Measurements from ENCODE around the gene C19orf53.
"Not testable (repeated sequence)": the region's sequence is repeated elsewhere in the genome, so short reads cannot be mapped to it uniquely, and the experiment has no call there.

Gene C19orf53

GRCh38 chr19:13761423-13761822 is 12.8 kb upstream of the C19orf53 start:
- H3K4me3 ChIP-seq (ENCODE audit: low read depth, low read length) = no peak overlapping the region
- no peak for DNase-seq (ENCODE audit: low read depth)

GRCh38 chr19:13762635-13763235 is 11.5 kb upstream of the C19orf53 start:
- no peak for DNase-seq (ENCODE audit: low read depth)
- no peak overlapping the region for H3K4me3 ChIP-seq (ENCODE audit: low read depth, low read length)

DNA sequence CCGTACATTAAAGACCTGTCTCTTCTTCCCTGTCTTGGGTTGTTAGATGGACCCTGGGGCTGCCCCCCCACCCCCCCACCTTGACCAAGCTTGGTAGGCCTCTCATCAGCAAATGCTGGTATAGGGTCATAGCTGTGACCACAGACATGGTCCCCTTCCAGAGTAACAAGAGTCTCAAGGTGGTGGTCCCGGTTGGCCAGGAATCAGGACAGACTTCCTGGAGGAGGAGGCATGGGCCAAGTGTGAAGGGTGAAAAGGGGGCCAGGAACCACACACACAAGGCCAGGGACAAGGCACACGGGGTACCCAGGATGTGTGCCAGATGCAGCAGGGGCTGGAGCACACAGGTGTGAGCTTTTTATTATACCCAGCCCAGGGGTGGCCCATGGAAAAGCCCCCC is 11.0 kb upstream of the C19orf53 start:
- DNase-seq (ENCODE audit: low read depth) = no peak
- no peak overlapping the region for H3K4me3 ChIP-seq (ENCODE audit: low read depth, low read length)

DNA sequence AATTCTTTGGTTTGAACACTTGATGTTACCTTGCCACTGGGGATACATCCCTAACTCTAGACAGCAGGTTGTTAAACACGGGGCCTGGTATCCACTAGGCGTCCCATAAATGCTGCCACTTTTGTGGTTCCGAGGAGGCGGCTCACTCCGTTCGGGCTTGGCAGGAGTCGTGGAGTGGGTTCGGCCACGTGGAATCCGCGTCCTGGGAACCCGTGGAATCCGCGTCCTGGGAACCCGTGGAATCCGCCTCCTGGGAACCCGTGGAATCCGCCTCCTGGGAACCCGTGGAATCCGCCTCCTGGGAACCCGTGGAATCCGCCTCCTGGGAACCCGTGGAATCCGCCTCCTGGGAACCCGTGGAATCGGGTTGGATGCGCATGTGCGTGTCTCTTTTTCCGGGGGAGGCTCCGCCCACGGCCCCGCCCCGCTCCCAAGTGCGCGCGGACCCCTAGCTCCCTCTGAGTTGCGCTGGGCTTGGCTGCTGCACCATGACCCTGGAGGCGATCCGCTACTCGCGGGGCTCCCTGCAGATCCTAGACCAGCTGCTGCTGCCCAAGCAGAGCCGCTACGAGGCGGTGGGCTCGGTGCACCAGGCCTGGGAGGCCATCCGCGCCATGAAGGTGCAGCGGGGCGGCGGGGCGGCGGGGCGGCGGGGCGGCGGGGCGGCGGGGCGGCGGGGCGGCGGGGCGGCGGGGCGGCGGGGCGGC is 10.0 kb upstream of the C19orf53 start, which contains the start of gene MRI1:
MRI1 (plus strand) TSS at position 422 of the 707 bp plus-strand sequence; CDS start at position 489, 67 bp downstream.
- H3K4me3 ChIP-seq (ENCODE audit: low read depth, low read length) = peak within 1 kb of the TSS; percentile 60
- DNase-seq (ENCODE audit: low read depth) = no peak

DNA sequence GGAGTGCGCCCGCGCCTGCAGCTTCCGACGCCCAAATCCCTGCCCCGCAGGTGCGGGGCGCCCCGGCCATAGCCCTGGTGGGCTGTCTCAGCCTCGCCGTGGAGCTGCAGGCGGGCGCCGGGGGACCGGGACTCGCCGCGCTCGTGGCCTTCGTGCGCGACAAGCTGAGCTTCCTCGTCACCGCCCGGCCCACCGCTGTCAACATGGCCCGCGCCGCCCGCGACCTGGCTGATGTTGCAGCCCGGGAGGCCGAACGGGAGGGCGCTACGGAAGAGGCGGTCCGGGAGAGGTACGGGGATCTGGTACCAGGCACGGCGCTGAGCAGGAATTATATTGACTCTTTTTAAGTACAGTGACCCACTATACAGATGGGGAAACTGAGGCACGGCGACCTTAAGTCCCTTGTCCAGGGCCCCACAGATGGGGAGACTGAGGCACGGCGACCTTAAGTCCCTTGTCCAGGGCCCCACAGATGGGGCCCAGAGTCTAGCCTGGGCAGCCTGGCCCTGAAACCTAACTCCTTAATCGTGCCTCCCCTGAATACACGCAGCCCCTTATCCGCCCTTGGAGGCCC is 9.3 kb upstream of the C19orf53 start:
- no peak for DNase-seq (ENCODE audit: low read depth)
- H3K4me3 ChIP-seq (ENCODE audit: low read depth, low read length) = peak overlapping the region; percentile 60

GRCh38 chr19:13765395-13766094 is 8.7 kb upstream of the C19orf53 start:
- peak overlapping the region; percentile 60 for H3K4me3 ChIP-seq (ENCODE audit: low read depth, low read length)
- no peak for DNase-seq (ENCODE audit: low read depth)

DNA sequence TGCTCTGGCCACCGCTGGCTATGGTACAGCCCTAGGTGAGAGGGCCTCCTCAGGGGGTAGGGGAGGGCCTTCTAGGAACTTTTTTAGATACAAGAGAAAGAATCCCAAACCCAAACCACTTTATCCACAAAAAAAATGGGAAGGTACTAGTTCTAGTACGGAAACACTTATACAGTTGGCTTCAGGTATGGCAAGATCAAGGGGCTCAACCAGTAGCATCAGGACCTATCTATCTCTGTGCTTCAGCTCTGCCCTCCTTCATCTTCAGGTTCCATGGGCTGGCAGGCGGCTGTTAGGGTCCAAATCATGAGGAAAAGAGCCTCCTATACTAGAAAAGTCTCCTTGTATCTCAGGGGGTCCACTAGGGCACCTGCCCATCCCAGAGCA is 8.2 kb upstream of the C19orf53 start:
- DNase-seq (ENCODE audit: low read depth) = no peak
- H3K4me3 ChIP-seq (ENCODE audit: low read depth, low read length) = no peak overlapping the region

DNA sequence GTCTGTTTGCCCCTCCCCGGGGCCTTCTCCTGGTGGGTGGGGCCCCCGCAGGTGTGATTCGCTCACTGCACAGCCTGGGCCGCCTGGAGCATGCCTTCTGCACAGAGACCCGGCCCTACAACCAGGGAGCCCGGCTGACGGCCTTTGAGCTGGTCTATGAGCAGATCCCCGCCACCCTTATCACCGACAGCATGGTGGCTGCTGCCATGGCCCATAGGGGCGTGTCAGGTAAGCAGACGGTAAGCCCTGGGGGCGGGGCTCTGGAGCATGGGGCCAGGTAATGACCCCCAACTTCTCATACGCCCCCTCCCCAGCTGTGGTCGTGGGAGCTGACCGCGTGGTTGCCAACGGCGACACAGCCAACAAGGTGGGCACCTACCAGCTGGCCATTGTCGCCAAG is 5.7 kb upstream of the C19orf53 start:
- H3K4me3 ChIP-seq (ENCODE audit: low read depth, low read length) = no peak overlapping the region

DNA sequence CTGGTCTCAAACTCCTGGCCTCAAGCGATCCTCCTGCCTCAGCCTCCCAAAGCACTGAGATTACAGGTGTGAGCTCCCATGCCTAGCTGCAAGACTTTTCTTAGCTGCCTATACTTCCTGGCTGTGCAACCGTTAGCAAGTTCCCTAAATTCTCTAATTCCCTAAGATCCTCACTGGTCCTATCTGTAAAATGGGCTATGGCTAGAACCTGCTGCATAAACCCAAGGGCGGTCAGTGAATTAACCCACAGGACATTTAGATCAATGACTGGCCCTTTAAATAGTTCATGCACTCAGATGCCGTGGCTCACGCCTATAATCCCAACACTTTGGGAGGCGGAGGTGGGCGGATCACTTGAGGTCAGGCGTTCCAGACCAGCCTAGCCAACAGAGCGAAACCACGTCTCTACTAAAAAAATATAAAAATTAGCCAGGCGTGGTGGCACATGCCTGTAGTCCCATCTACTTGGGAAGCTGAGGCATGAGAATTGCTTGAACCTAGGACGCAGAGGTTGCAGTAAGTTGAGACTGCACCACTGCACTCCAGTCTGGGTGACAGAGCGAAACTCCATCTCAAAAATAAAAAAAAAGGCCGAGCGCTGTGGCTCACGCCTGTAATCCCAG is 4.1 kb upstream of the C19orf53 start:
- no peak for DNase-seq (ENCODE audit: low read depth)
- no peak overlapping the region for H3K4me3 ChIP-seq (ENCODE audit: low read depth, low read length)

More for the DNA sequence above, 5.7 kb upstream of the C19orf53 start:
- no peak for DNase-seq (ENCODE audit: low read depth)

GRCh38 chr19:13778398-13778797 is 4.1 kb downstream of the C19orf53 start:
- no peak overlapping the region for H3K4me3 ChIP-seq (ENCODE audit: low read depth, low read length)
- no peak for DNase-seq (ENCODE audit: low read depth)

DNA sequence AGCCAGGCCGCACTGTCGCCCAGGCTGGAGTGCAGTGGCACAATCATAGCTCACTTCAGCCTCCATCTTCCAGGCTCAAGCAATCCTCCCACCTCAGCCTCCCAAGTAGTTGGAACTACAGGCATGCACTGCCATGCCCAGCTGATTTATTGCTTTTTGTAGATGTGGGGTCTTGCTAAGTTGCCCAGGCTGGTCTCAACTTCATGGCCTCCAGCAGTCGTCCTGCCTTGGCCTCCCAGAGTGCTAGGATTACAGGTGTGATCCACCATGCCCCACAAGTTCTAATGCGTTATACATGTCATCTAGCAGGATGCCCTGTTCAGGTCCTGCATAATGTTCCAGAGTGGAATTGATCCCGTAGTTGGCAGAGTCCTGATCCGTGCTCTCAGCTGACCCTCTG is 4.6 kb downstream of the C19orf53 start:
- DNase-seq (ENCODE audit: low read depth) = no peak
- H3K4me3 ChIP-seq (ENCODE audit: low read depth, low read length) = no peak overlapping the region

- not testable (repeated sequence) for H3K4me3 ChIP-seq (ENCODE audit: low read depth, low read length); DNase-seq (ENCODE audit: low read depth)
Measured at GRCh38 chr19:13779794-13780193, 5.5 kb downstream of the C19orf53 start.

DNA sequence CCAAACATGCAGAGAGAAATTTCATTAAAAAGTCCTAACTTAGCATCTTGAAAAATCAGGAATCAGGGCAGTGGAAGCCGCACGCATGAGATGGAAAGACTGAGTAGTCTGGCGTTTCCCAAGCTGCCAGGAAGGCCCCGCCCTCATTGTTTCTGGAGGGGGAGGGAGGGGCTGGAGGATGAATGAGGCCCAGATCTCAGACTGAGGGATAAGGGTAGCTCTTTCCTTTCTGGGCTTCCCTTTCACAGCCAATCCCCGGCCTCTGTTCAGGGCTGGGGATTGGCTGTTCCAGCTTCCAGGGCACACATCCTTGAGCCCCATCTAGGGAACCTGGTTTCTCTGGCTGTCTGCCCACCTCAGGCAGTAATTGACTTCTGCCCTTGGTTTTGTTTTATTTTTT is 7.3 kb downstream of the C19orf53 start:
- no peak overlapping the region for H3K4me3 ChIP-seq (ENCODE audit: low read depth, low read length)
- DNase-seq (ENCODE audit: low read depth) = peak; percentile 57

DNA sequence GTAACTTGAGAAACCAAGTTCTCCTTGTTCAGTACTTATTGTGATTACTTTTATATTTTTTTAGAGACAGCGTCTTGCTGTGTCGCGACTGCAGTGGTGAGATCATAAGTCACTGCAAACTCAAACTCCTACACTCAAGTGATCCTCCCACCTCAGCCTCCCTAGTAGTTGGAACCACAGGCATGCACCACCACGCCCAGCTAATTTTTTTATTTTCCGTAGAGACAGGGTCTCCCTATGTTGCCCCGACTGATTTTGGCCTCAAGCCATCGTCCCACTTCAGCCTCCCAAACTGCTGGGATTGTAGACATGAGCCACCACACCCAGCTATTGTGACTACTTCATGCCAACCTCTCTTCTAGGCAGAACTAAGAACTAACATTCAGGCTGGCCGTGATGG is 8.3 kb downstream of the C19orf53 start:
- no peak for DNase-seq (ENCODE audit: low read depth)
- H3K4me3 ChIP-seq (ENCODE audit: low read depth, low read length) = no peak overlapping the region

GRCh38 chr19:13783565-13784500 is 9.6 kb downstream of the C19orf53 start:
- DNase-seq (ENCODE audit: low read depth) = no peak
- H3K4me3 ChIP-seq (ENCODE audit: low read depth, low read length) = no peak overlapping the region

GRCh38 chr19:13784731-13785452 is 10.6 kb downstream of the C19orf53 start:
- H3K4me3 ChIP-seq (ENCODE audit: low read depth, low read length) = no peak overlapping the region
- peak; percentile 23 for DNase-seq (ENCODE audit: low read depth)

- H3K4me3 ChIP-seq (ENCODE audit: low read depth, low read length) = no peak overlapping the region
- DNase-seq (ENCODE audit: low read depth) = peak; percentile 60
Measured at GRCh38 chr19:13788991-13789390, 14.7 kb downstream of the C19orf53 start.

DNA sequence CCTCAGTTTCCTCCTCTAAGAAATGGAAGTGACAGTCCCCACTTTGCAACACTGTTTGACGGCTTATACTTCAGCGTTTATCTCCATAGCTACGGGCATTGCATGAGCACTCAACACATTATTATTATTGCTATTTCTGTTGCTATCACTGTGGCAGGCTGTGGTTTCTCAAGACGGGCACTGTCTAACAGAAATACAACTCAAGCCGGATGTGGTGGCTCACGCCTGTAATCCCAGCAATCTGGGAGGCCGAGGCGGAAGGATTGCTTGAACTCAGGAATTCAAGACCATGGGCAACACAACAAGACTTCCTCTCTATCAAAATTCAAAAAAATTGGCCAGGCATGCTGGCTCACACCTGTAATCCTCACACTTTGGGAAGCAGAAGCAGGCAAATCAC is 16.1 kb downstream of the C19orf53 start:
- no peak for DNase-seq (ENCODE audit: low read depth)
- no peak overlapping the region for H3K4me3 ChIP-seq (ENCODE audit: low read depth, low read length)
